ENCODE data around the gene AHCYL1.

DNA sequence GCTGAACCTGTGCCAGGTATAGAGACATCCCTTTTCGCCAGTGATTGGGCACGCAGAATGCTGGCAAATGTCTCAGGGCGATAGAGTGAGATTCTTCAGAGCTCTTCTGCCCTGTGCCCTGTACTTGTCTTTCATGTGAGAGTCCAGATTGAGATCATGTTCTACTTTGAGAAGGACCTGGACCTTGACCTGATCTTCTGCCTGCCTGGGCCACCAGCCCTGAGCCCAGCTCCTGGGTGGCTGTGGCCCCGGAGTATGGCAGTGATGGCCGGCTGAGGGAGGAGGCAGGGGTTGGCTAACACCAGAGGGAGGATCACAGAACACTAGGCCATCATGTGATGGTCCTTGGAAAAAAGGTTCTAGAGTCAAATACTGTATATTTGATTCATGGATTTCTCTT lies 63.7 kb downstream of the AHCYL1 start:
- TF ChIP-seq SIX5 (IDR thresholded peaks at IDR 0.05; ENCODE audit: low read depth, low read length, severe bottlenecking) (no peak), HDAC2 (IDR thresholded peaks at IDR 0.05) (no peak), POLR2AphosphoS5 (IDR thresholded peaks at IDR 0.05; ENCODE audit: low read length) (no peak), ZZZ3 (IDR thresholded peaks at IDR 0.05; ENCODE audit: control insufficient read depth, insufficient read length, low read depth) (no peak), BHLHE40 (IDR thresholded peaks at IDR 0.05; ENCODE audit: borderline replicate concordance in 1 of 2, low read depth in 2 of 2, low read length in 1 of 2) (no peak), CEBPB (IDR thresholded peaks at IDR 0.05; ENCODE audit: borderline replicate concordance in 1 of 2, low read depth in 2 of 2, low read length in 2 of 2) (no peak), ETV6 (conservative IDR thresholded peaks at IDR 0.05 in 1 of 2, IDR thresholded peaks at IDR 0.05 in 1 of 2; ENCODE audit: borderline replicate concordance in 1 of 2, low read depth in 1 of 2) (no peak), RAD21 (IDR thresholded peaks at IDR 0.05; ENCODE audit: insufficient read depth, low read depth, low read length) (no peak), NRF1 (conservative IDR thresholded peaks at IDR 0.05; ENCODE audit: low read depth, low read length) (no peak)
- TF ChIP-seq, protein P1, sequence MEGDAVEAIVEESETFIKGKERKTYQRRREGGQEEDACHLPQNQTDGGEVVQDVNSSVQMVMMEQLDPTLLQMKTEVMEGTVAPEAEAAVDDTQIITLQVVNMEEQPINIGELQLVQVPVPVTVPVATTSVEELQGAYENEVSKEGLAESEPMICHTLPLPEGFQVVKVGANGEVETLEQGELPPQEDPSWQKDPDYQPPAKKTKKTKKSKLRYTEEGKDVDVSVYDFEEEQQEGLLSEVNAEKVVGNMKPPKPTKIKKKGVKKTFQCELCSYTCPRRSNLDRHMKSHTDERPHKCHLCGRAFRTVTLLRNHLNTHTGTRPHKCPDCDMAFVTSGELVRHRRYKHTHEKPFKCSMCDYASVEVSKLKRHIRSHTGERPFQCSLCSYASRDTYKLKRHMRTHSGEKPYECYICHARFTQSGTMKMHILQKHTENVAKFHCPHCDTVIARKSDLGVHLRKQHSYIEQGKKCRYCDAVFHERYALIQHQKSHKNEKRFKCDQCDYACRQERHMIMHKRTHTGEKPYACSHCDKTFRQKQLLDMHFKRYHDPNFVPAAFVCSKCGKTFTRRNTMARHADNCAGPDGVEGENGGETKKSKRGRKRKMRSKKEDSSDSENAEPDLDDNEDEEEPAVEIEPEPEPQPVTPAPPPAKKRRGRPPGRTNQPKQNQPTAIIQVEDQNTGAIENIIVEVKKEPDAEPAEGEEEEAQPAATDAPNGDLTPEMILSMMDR (IDR thresholded peaks at IDR 0.05 in 2 of 3, conservative IDR thresholded peaks at IDR 0.05 in 1 of 3; ENCODE audit: control insufficient read depth in 2 of 3, extremely low read depth in 1 of 3, insufficient read depth in 1 of 3, low read depth in 3 of 3, low read length in 3 of 3) = no peak
- TF ChIP-seq, protein P2, sequence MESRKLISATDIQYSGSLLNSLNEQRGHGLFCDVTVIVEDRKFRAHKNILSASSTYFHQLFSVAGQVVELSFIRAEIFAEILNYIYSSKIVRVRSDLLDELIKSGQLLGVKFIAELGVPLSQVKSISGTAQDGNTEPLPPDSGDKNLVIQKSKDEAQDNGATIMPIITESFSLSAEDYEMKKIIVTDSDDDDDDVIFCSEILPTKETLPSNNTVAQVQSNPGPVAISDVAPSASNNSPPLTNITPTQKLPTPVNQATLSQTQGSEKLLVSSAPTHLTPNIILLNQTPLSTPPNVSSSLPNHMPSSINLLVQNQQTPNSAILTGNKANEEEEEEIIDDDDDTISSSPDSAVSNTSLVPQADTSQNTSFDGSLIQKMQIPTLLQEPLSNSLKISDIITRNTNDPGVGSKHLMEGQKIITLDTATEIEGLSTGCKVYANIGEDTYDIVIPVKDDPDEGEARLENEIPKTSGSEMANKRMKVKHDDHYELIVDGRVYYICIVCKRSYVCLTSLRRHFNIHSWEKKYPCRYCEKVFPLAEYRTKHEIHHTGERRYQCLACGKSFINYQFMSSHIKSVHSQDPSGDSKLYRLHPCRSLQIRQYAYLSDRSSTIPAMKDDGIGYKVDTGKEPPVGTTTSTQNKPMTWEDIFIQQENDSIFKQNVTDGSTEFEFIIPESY (IDR thresholded peaks at IDR 0.05) = no peak

Measured in GM12878 (cell line).